SW480 (cell line): ENCODE data around the gene LRG1.

Experiments
- DNase-seq: peaks from one replicate; pipeline ENCODE4 v3.0.0-alpha.2; 2016; ENCODE audit warnings: low spot score

Gene LRG1

DNA sequence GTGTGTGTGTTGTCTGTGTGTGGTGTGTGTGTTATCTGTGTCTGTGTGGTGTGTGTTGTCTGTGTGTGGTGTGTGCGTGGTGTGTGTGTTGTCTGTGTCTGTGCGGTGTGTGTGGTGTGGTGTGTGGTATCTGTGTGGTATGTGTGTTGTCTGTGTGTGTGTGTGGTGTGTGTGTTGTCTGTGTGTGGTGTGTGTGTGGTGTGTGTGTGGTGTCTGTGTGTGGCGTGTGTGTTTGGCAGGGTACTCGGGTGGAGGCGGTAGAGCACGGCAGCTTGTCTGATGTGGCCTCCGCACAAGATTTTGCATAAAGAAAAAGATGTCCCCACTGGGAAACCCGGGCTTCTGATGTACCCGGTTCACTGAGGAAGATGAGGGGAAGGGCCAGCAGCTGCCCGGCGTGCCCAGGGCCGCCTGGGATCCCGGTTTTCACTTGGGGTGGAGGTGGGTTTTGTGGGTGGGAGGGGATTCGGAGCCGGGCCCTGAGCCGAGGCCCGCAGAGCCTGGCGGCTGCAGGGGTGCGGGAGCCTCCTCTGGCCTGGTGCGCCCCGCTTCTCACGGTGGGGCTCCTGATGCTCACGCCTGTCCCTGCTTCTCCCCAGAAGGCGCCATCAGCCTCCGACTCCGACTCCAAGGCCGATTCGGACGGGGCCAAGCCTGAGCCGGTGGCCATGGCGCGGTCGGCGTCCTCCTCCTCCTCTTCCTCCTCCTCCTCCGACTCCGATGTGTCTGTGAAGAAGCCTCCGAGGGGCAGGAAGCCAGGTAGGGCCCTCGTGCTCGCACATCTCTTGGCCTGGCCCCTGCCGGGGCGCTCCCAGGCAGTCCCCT, 46.5 kb downstream of the LRG1 start:
- no peak for DNase-seq

DNA sequence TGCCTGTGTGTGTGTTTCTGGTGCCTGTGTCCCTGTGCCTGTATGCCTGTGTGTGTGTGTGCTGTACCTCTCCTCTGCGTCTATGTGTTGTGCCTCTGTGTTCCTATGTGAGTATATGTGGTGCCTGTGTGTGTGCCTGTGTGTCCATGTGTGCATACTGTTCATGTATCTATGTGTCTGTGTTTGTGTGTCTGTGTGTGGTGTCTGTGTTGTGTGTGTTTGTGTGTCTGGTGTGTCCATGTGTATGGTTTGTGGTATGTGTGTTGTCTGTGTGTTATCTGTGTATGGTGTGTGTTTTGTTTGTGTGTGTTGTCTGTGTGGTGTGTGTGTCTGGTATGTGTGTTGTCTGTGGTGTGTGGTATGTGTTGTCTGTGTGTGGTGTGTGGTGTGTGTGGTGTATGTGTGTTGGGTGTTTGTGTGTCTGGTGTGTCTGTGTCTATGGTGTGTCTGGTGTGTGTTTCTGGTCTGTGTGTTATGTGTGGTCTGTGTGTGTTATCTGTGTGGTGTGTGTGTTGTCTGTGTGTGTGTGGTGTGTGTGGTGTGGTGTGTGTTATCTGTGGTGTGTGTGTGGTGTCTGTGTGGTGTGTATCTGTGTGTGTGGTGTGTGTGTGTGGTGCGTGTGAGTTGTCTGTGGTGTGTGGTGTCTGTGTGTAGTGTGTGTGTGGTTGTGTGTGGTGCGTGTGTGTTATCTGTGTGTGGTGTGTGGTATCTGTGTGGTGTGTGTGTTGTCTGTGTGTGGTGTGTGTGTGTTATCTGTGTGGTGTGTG, 47.3 kb downstream of the LRG1 start:
- DNase-seq, result no peak

DNA sequence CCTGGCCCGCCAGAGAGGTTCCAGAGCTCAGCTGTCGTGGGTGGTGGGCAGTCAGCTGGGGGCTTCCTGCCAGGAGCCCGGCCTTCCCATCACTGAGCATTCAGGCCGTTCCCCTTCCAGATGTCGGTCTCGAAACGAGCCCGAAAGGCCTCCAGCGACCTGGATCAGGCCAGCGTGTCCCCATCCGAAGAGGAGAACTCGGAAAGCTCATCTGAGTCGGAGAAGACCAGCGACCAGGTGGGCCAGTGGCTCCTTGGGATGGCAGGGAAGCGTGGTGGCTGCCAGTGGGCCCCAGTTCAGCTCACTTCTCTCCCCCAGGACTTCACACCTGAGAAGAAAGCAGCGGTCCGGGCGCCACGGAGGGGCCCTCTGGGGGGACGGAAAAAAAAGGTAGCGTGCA, 48.4 kb downstream of the LRG1 start:
- DNase-seq, result no peak

DNA sequence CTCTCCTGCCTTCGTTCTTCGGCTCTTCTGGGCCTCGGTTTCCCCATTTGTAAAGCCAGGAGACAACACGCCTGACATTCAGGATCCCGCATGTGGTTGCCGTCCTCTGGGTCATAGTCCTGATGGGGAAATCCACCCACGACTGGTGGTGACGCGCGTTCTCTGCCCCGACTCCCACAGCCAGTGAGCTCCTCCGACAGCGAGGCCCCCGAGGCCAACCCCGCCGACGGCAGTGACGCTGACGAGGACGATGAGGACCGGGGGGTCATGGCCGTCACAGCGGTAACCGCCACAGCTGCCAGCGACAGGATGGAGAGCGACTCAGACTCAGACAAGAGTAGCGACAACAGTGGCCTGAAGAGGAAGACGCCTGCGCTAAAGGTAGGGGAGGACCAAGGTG, 51.3 kb downstream of the LRG1 start:
- DNase-seq, result no peak

DNA sequence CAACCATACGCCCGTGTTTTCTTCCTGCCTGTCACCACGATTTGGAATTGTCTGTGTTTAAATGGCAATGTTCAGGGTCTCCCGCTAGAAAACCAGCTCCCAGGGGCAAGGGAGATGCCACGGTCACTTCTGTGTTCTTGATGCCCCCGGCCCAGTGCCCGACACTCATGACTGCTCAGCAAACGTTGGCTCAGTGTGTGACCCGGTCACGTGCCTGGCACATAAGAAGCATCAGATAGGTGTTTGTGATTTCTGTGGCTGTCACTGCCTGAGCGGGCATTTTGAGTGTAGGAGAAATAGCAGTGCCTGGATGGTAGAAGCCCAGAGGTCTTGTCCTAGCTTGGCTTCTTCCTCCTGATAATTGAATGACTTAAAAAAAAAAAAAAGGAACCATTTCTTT, 52.3 kb downstream of the LRG1 start:
- DNase-seq, result no peak
